Mammary epithelial cell (primary cell): ENCODE measurements around the gene EEFSEC.
A peak's percentile ranks its signal among the peaks of the same experiment; 100 is the strongest.

Experiments used
- CTCF ChIP-seq, 2 donors: IDR thresholded peaks in 1 of 2; conservative IDR thresholded peaks in 1 of 2; 2 replicates each; pipeline ENCODE4 v1.5.1; 2011 to 2012; ENCODE audit warnings: inconsistent platforms in 2 of 2, low read length in 2 of 2, mild to moderate bottlenecking in 2 of 2, control low read depth in 1 of 2, low read depth in 1 of 2; ENCODE audit not compliant: insufficient read depth in 1 of 2; ENCODE audit errors: extremely low read depth in 1 of 2
- EZH2 ChIP-seq: IDR thresholded peaks from 2 replicates; pipeline ENCODE4 v1.6.1; 2012; ENCODE audit warnings: low read length, inconsistent platforms, borderline replicate concordance

GRCh38 chr3:128432301-128432970 is 279.2 kb downstream of the EEFSEC start:
- TF ChIP-seq EZH2 (peak; percentile 34), CTCF (conservative IDR thresholded peaks at IDR 0.05 in 1 of 2, IDR thresholded peaks at IDR 0.05 in 1 of 2; ENCODE audit: extremely low read depth in 1 of 2, insufficient read depth in 1 of 2, low read depth in 1 of 2, low read length in 2 of 2) (no peak)
